NOMO-1 (cell line): ENCODE data around the gene CCDC178.

ENCODE experiments used
- DNase-seq, 2 experiments: peaks; one replicate each; lab custom pipeline; 2025; ENCODE audit not compliant: unreplicated experiment in 2 of 2; lab: John Stamatoyannopoulos, UW

CCDC178 gene

GRCh38 chr18:33135951-33136660 lies 304.4 kb downstream of the CCDC178 start:
- no peak for DNase-seq

GRCh38 chr18:33132657-33133056 lies 307.9 kb downstream of the CCDC178 start:
- no peak for DNase-seq

GRCh38 chr18:33128581-33128980 lies 311.9 kb downstream of the CCDC178 start:
- DNase-seq, result no peak

GRCh38 chr18:33123862-33124518 lies 316.5 kb downstream of the CCDC178 start:
- no peak for DNase-seq

DNA sequence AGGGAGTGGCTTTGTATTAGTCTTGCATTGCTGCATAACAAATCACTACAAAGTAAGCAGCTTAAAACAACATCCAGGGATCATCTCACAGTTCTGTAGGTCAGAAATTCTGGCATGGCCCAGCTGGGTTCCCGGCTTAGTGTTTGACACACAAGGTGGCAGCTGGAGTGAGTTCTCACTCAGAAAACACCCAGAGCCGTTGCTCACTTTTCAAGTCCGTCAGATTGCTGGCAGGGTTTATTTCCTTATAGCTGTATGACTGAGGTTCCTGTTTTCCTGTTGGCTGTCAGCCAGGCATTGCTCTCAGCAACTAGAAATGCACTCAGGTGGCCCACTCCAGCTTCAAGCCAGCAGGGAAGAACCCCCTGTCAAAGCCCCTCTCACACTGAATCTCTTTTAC lies 324.1 kb downstream of the CCDC178 start:
- peak in 1 of 2 experiments; percentile 0 for DNase-seq

DNA sequence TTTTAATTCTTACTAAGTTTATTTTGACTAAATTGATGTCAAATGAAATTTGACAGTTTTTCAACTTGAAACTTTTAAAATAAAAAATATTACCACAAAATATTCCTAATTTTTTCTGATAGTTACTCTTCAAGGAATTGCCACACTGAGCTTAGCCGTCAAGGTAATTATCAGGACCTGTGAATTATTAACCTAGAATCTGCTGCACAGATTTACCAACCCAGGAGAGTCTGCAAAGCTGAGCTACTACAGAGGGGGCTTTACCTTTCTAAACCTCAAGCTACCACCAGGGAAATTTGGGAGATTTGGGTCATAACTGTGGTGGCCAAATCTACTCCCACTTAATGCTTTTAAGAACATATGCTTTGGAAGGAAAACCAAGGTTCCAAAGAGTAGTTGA lies 324.6 kb downstream of the CCDC178 start:
- DNase-seq, result no peak

DNA sequence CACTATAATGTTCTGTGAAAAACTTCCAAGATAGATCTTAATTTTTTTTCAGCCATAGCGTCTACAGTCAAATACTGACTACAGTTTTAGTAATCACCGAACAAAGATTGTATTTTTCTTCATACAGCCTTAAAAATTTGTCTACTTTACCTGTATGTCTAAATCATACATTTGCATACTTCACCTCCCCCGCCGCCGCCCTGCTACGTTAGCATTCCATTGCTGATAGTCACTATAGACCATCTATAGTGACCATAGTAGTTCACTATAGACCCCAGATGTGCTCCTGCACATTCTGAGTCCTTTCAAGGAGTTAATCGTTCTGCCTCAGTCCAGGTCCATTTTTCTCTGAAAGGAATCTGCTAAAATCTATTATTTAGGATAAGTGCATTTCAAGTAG lies 325.0 kb downstream of the CCDC178 start:
- no peak for DNase-seq

DNA sequence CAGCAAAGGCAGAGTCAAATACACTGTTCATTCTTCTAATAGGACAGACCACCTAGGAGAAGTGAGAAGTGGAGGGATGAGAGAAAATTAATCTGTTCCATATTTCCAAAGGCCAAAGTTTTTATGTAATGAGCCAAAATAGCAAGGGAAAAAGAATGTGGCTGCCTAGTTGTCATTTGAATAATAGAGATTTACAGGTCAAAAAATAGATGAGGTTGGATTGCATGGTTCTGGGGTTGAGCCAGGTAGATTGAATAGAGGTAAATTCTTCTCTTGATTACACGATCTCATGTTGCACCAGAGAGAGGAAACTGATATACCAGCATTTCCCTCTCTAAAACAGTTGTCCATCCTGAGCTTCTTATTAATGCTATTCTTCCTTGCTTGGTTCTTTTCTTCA lies 325.8 kb downstream of the CCDC178 start:
- DNase-seq, result no peak

- DNase-seq, result no peak
Measured at GRCh38 chr18:33113416-33113815, 327.1 kb downstream of the CCDC178 start.

DNA sequence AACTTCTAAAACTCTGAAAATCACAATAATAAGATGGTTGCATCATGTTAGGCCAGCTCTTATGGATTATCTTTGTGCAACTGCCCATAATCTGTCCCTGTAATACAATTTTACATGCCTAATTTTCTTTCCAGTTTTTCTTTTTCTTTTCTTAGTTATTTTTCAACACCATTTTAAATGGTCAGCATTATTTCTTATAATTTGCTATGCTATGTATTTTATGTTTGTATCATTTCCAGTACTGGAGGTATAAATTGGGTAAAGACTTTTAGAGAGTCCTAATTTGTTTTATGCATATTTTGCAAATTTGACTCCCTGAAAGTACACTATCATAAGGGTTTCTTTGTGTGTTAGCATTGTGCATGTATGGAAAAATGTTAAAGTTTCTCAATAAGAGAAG lies 333.0 kb downstream of the CCDC178 start:
- no peak for DNase-seq

GRCh38 chr18:33101316-33101715 lies 339.2 kb downstream of the CCDC178 start:
- DNase-seq, result no peak

DNA sequence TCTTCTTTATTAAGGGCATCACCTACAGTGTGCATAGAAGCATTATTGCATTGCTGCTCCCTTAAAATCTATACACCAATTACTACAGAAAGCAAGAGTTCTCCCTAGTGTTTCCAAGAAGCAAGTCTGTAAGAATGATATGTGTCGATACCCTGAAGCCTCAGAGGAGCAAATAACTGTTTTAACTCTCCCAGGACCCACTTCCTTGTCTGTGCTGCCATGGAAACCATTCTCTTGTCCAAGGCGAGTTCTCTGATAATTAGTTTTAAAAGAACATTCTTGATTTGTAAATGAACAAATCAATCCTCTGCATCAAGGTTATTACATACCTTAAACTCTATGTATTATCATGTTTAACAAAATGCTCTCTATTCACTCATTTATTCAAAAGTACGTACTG lies 340.9 kb downstream of the CCDC178 start:
- no peak for DNase-seq

GRCh38 chr18:33097126-33097525 lies 343.4 kb downstream of the CCDC178 start:
- no peak for DNase-seq

DNA sequence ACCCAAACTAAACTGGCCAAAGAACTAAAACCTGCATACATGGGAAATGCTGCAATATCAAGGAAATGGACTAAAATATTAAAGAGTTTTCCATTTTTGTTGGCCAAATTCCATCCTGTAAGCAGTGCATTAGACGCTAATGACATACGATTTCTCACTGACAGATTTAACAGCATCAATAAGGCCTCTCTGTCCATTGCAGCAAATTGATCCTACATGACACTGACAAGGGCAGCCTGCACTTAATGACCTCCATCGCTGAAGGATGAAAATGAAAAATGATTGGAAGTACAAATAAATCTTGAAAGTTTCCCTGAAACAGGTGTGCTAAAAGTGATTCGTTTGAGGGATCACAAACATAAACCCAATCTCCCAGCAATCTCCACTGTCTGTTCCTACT lies 350.1 kb downstream of the CCDC178 start:
- DNase-seq, result no peak

DNA sequence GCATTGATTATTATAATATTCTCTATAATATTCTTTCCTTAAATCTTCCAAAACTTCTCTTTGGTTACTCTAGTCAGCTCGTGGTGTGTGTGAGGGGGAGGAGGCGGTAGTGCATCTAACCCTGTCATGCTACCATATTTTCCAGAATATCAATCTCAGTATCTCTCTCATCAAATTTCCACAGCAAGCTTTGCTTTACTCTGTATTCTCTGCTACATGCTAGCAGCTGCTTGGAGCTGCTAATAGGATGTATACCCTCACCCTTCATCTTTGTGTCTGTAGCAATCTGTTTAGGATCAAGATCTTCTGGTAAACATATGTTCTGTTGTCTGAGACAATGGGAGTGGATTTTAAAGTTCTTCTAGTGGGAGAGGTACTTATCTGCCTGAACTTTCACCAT lies 363.9 kb downstream of the CCDC178 start:
- no peak for DNase-seq

DNA sequence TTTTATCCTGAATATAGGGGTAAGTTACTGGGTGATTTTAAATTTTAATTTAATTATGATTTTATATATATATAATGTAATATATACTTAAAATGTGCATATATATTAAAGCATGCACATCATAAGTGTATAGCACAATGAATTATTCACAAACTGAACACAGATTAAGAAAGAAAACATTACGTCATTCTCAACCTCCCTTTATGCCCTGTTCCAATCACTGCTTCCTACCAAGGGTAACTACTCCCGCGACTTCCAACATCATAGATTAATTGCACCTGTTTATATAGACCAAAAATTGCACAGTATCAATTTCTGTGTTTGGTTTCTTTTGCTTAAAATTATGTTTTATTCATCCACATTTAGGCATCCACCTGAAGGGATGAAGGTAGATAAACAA lies 366.4 kb downstream of the CCDC178 start:
- no peak for DNase-seq

GRCh38 chr18:33062834-33063364 lies 377.6 kb downstream of the CCDC178 start:
- DNase-seq, result no peak

- no peak for DNase-seq
Measured at GRCh38 chr18:33052886-33053285, 387.6 kb downstream of the CCDC178 start.

- no peak for DNase-seq
Measured at GRCh38 chr18:33051407-33051806, 389.1 kb downstream of the CCDC178 start.

- no peak for DNase-seq
Measured at GRCh38 chr18:33040213-33040612, 400.3 kb downstream of the CCDC178 start.

GRCh38 chr18:33034945-33035344 lies 405.6 kb downstream of the CCDC178 start:
- no peak for DNase-seq

- DNase-seq, result no peak
Measured at GRCh38 chr18:33034212-33034611, 406.3 kb downstream of the CCDC178 start.
